GM10266 (cell line): ENCODE data around the gene STK17A.
"Not testable (repeated sequence)": the region's sequence is repeated elsewhere in the genome, so short reads cannot be mapped to it uniquely, and the experiment has no call there.

Source experiments
- DNase-seq: peaks from one replicate; pipeline ENCODE4 v3.0.0; 2012; ENCODE audit errors: extremely low spot score
- TF ChIP-seq, protein P1 (sequence below): IDR thresholded peaks from 2 replicates; pipeline ENCODE4 v1.5.1; 2012; ENCODE audit warnings: mild to moderate bottlenecking, low read depth; ENCODE audit not compliant: control insufficient read depth, insufficient read depth; ENCODE audit errors: missing control alignments

Gene STK17A

DNA sequence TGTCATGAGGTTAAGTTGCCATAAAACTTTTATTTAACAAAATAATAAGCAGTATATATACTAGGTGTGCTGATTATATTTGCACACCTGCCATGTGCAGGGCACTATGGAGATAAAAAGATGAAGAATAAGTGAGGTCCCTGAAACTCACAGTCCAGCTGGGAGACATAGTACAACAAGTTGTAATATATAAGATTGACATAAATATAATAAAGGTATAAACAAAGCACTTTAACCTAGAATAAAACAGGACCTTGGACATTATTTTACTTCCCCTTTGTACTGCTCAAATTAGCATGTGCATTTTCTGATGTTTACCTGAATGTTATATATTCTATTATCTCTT, 6.2 kb downstream of the STK17A start:
- TF ChIP-seq, protein P1, sequence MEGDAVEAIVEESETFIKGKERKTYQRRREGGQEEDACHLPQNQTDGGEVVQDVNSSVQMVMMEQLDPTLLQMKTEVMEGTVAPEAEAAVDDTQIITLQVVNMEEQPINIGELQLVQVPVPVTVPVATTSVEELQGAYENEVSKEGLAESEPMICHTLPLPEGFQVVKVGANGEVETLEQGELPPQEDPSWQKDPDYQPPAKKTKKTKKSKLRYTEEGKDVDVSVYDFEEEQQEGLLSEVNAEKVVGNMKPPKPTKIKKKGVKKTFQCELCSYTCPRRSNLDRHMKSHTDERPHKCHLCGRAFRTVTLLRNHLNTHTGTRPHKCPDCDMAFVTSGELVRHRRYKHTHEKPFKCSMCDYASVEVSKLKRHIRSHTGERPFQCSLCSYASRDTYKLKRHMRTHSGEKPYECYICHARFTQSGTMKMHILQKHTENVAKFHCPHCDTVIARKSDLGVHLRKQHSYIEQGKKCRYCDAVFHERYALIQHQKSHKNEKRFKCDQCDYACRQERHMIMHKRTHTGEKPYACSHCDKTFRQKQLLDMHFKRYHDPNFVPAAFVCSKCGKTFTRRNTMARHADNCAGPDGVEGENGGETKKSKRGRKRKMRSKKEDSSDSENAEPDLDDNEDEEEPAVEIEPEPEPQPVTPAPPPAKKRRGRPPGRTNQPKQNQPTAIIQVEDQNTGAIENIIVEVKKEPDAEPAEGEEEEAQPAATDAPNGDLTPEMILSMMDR: no peak
- DNase-seq: no peak

DNA sequence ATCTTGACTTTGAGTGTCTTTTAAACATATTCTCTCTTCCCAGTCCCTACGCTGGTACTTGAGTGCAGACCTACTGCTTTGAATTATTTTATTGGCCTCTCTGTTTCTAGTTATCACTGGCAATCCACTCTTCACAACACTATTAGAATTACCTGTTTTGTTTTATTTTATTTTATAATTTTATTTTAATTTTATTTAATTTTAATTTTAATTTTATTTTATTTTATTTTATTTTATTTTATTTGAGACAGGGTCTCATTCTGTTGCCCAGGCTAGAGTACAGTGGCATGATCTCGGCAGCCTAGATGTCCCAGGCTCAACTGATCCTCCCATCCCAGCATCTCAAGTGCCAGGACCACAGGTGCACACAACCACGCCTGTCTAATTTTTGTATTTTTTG, 6.8 kb downstream of the STK17A start:
- TF ChIP-seq, protein P1: no peak
- no peak for DNase-seq

DNA sequence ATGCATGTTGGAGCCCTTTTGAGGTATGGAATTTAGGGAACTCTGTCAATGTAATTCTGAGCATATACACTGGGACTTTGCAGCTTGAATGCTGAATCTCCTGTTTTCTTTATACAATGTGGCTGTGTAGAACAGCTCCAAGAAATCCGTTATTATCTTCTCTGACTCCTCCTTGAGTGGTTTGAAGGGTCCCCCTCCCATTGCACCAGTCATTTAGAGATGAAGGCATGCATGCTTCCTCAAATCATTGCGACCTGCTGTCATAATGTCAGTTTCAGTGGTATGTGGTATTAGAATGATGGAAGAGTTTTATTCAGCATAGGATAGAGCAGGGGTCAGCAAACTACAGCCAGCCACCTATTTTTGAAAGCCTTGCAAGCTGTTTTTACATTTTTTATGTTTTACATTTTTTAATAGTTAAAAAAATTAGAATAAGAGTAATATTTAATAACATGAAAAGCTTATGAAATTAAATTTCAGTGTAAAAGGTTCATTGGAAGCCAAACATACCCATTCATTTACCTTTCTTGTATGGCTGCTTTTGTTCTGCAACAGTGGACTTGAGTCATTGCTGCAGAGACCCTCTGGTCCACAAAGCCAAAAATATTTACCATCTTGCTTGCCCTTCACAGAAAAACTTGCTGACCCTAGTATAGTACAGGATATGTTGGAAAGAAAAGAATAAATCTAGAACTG, 8.1 kb downstream of the STK17A start:
- peak; percentile 69 for DNase-seq
- TF ChIP-seq, protein P1: no peak

DNA sequence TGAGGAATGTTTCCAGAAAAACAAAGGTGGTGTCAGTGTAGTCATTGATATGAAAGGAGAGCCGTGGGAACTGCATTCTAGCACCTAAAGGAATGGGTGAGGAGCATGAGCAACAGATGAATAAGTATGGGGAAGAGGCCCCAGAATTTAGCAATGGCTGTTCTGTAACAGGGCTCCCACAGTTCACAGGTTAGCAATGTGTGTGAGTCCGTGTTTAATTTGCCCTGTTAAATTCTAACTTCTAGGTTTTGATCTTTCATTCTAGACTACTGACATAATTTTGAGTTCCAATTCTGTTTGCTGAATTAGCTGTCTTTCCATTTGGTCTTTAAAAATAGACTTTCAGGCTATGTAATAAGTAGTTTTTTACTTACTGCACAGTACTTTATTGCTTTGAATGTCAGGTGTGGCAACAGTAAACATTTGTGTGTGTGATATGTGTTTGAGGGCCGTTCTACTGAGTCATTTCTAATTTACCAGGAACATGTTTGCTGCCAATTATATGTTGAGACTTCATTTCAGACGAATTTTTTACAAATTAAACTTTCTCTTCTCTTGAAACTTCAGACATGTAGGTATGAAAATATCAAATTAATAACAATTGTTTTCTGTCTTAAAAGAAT, 8.8 kb downstream of the STK17A start:
- TF ChIP-seq, protein P1: no peak
- peak; percentile 7 for DNase-seq

DNA sequence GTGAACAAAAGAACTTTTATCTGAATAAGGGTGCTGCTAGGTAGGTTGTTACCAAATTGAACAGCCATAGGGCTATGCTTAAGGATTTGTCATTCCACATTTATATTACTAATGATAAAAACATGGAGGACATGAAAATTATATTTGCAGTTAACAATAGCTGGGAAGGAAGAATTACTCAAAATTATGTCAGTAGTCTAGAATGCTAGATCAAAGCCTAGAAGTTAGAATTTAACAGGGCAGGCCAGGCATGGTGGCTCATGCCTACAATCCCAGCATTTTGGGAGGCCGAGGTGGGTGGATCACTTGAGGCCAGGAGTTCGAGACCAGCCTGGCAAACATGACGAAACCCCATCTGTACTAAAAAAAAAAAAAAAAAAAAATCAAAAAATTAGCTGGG, 9.4 kb downstream of the STK17A start:
- DNase-seq: no peak
- TF ChIP-seq, protein P1: no peak

DNA sequence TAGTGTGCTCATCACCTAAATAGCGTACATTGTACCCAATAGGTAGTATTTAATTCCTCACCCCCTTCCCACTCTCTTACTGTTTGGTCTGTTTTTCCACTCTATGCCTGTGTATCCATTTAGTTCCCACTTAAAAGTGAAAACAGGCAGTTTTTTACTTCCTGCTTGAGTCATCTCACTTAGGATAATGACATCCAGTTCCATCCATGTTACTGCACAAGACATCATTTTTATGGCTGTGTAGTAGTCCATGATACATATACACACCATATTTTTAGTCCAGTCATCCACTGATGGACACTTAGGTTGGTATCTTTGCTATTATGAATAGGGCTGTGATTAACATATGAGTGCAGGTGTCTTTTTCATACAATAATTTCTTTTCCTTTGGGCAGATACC, 10.1 kb downstream of the STK17A start:
- DNase-seq: no peak
- TF ChIP-seq, protein P1: no peak

DNA sequence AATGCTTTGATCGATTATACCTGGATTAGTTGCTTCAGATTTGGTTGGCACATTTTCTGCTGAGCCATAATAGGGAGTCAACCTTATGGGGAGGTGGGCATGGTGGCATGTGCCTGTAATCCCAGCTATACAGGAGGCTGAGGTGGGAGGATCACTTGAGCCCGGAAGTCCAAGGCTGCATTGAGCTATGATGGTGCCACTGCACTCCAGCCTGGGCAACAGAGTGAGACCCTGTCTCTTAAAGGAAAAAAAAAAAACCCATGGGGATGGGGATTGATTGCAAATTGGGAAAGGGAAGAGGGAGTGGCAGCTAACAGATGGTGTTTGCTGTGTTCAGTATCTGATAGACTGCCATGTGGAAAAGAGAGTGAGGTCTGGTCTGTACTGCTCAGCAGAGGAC, 11.1 kb downstream of the STK17A start:
- TF ChIP-seq, protein P1: no peak
- no peak for DNase-seq

DNA sequence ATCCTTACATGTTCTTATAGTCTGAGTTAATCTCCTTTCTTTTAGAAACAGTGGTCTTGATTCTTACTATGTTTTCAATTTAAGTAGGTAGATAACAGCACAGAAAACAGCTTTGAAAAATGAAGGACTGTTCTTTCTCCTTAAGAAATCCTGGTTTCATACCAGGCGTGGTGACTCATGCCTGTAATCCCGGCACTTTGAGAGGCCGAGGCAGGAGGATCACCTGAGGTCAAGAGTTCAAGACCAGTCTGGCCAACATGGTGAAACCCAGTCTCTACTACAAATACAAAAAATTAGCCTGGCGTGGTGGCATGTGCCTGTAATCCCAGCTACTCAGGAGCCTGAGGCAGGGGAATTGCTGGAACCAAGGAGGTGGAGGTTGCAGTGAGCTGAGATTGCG, 13.5 kb downstream of the STK17A start:
- DNase-seq: not testable (repeated sequence)
